HL-60/S4 treated with retinoic acid at 250 ng/mL for 4 days and 3 days (cell line): ENCODE results near the gene ESYT2.

Experiments used
- in situ Hi-C: fragments of 300-500 bp; cut with MboI; formaldehyde crosslinking; loops from 2 replicates; pipeline ENCODE4 v1.7.0; 2022; ENCODE audit warnings: low sequenced_read_pairs

The ESYT2 gene

GRCh38 chr7:158745057-158745715, 84.1 kb downstream of the ESYT2 start:
- in situ Hi-C loops = no loop called here

- in situ Hi-C loops = no loop called here
Observed at GRCh38 chr7:158744070-158744469, 85.2 kb downstream of the ESYT2 start.

GRCh38 chr7:158743219-158743618, 86.1 kb downstream of the ESYT2 start:
- in situ Hi-C loops = no loop called here

- in situ Hi-C loops = no loop called here
Observed at GRCh38 chr7:158742065-158742821, 87.1 kb downstream of the ESYT2 start.

- in situ Hi-C loops = no loop called here
Observed at GRCh38 chr7:158741294-158741666, 88.0 kb downstream of the ESYT2 start.

- in situ Hi-C loops = no loop called here
Observed at GRCh38 chr7:158740657-158741293, 88.5 kb downstream of the ESYT2 start.

- in situ Hi-C loops = no loop called here
Observed at GRCh38 chr7:158740013-158740656, 89.2 kb downstream of the ESYT2 start.

- in situ Hi-C loops = no loop called here
Observed at GRCh38 chr7:158738841-158739240, 90.5 kb downstream of the ESYT2 start.

GRCh38 chr7:158737064-158737695, 92.1 kb downstream of the ESYT2 start:
- in situ Hi-C loops = no loop called here

GRCh38 chr7:158735935-158736334, 93.4 kb downstream of the ESYT2 start:
- in situ Hi-C loops = no loop called here

GRCh38 chr7:158734861-158735260, 94.4 kb downstream of the ESYT2 start:
- in situ Hi-C loops = no loop called here

- in situ Hi-C loops = no loop called here
Observed at GRCh38 chr7:158733775-158734494, 95.4 kb downstream of the ESYT2 start.

GRCh38 chr7:158733220-158733519, 96.1 kb downstream of the ESYT2 start:
- in situ Hi-C loops = no loop called here

GRCh38 chr7:158732494-158733219, 96.7 kb downstream of the ESYT2 start:
- in situ Hi-C loops = no loop called here

GRCh38 chr7:158731761-158732160, 97.5 kb downstream of the ESYT2 start:
- in situ Hi-C loops = no loop called here

GRCh38 chr7:158730383-158731346, 98.6 kb downstream of the ESYT2 start:
- in situ Hi-C loops = no loop called here

GRCh38 chr7:158729646-158730382, 99.5 kb downstream of the ESYT2 start:
- in situ Hi-C loops = no loop called here
